Measurements from ENCODE around the gene LSM3. TPM values are rescaled to one million over a fixed set of nuclear protein-coding genes. Genes with fewer than 3 reads are reported as not detected.

Gene LSM3
- total and polyA plus RNA-seq, 4 donors = 6.4 to 10.3 (median 9.9) TPM

DNA sequence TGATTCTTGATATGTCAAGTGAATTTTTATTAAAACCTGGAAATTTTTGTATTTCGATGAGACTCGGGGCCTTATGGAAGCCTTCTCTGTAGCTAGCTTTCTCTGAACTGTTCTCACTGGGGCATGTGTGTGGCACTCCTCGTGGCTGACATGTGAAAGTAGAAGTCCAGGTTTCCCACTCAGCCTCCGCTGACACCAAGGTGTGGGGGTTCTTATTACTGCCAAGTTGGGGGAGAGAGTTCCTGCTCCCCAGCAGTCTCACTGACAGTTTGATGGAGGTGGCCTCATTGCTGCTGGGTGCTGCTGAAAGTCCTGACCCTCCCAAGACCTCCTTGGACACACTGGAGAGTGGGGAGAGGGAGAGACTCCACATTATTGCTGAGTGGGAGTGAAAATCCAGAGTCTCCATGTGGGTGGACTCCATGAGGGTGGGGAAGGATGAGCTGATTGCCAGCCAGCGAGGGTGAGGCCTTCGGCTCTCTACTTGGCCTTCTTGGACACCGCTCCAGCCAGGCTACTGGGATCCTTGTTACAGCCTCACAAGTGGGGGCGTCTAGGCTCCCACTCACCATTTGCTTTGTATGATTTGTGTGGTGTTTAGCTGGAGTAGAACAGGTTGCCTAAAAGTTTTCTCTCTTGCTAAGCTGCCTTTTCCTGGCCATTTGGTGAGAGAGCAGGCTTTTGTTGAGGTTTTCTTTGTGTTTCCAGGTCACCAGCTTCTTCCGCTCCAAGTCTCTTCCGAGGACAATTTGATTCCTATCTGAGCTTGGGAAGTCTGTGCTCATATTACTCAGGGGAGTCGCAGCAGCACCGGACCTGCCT, 64.1 kb downstream of the LSM3 start:
- Histone ChIP-seq H3K27me3 (ENCODE audit: control insufficient read depth in 3 of 3, insufficient read depth in 3 of 3, low read length in 2 of 3) (no peaks in the 10 kb centered on the region), H3K4me3 (no peak overlapping the region), H3K9ac (ENCODE audit: insufficient read depth in 1 of 2, low read length in 2 of 2) (no peak overlapping the region), H3K9me3 (ENCODE audit: control insufficient read depth in 4 of 4, insufficient read depth in 3 of 4, low read length in 3 of 4) (no peaks in the 10 kb centered on the region), H3K36me3 (ENCODE audit: control insufficient read depth in 4 of 4, insufficient read depth in 4 of 4, low read length in 4 of 4) (no peaks in the 10 kb centered on the region), H3K27ac (ENCODE audit: low read depth in 1 of 2, low read length in 1 of 2) (no peak overlapping the region), H3K4me1 (ENCODE audit: control insufficient read depth in 5 of 5, insufficient read depth in 5 of 5, low read length in 5 of 5) (peaks cover 0 to 7% (median 4%) of the 10 kb centered on the region in 5 donors)
- TF ChIP-seq, protein P1, sequence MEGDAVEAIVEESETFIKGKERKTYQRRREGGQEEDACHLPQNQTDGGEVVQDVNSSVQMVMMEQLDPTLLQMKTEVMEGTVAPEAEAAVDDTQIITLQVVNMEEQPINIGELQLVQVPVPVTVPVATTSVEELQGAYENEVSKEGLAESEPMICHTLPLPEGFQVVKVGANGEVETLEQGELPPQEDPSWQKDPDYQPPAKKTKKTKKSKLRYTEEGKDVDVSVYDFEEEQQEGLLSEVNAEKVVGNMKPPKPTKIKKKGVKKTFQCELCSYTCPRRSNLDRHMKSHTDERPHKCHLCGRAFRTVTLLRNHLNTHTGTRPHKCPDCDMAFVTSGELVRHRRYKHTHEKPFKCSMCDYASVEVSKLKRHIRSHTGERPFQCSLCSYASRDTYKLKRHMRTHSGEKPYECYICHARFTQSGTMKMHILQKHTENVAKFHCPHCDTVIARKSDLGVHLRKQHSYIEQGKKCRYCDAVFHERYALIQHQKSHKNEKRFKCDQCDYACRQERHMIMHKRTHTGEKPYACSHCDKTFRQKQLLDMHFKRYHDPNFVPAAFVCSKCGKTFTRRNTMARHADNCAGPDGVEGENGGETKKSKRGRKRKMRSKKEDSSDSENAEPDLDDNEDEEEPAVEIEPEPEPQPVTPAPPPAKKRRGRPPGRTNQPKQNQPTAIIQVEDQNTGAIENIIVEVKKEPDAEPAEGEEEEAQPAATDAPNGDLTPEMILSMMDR (IDR thresholded peaks at IDR 0.05; ENCODE audit: control extremely low read depth, extremely low read depth) = no peak
- ATAC-seq (ENCODE audit: insufficient read depth, low FRiP score) (no peak), DNase-seq (no peak)
- 92 to 94% methylated on average over 12 of the region's 12 CpGs for WGBS, 2 donors

DNA sequence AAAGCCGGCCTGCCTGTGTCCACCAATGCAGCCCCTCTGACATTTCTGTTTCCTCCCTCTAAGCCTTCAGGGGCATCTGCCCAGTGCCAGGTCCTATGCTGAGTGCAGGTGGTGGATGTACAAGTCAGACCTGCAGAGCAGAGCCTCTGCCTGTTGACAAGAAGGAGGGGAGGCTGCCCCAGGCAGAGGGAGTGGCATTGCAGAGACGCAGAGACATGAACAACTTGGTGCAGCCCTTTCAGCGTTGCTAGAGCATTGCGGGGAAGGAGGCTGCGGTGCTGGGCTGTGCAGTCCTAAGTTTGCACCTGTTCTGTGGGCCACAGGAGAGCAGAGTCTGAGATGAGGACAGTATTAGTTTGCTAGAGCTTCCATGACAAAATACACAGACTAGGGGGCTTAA, 65.2 kb downstream of the LSM3 start:
- ATAC-seq (ENCODE audit: insufficient read depth, low FRiP score) = no peak
- no peaks in the 10 kb centered on the region for H3K36me3 ChIP-seq (ENCODE audit: control insufficient read depth in 4 of 4, insufficient read depth in 4 of 4, low read length in 4 of 4)
- H3K9ac ChIP-seq (ENCODE audit: insufficient read depth in 1 of 2, low read length in 2 of 2) = no peak overlapping the region
- 83 to 84% methylated on average over 5 of the region's 5 CpGs for WGBS, 2 donors
- TF ChIP-seq, protein P1 (IDR thresholded peaks at IDR 0.05; ENCODE audit: control extremely low read depth, extremely low read depth) = no peak
- H3K9me3 ChIP-seq (ENCODE audit: control insufficient read depth in 4 of 4, insufficient read depth in 3 of 4, low read length in 3 of 4) = no peaks in the 10 kb centered on the region
- DNase-seq = no peak
- peaks cover 0 to 5% (median 3%) of the 10 kb centered on the region in 5 donors for H3K4me1 ChIP-seq (ENCODE audit: control insufficient read depth in 5 of 5, insufficient read depth in 5 of 5, low read length in 5 of 5)
- H3K27ac ChIP-seq (ENCODE audit: low read depth in 1 of 2, low read length in 1 of 2) = no peak overlapping the region
- H3K4me3 ChIP-seq = no peak overlapping the region
- H3K27me3 ChIP-seq (ENCODE audit: control insufficient read depth in 3 of 3, insufficient read depth in 3 of 3, low read length in 2 of 3) = no peaks in the 10 kb centered on the region

DNA sequence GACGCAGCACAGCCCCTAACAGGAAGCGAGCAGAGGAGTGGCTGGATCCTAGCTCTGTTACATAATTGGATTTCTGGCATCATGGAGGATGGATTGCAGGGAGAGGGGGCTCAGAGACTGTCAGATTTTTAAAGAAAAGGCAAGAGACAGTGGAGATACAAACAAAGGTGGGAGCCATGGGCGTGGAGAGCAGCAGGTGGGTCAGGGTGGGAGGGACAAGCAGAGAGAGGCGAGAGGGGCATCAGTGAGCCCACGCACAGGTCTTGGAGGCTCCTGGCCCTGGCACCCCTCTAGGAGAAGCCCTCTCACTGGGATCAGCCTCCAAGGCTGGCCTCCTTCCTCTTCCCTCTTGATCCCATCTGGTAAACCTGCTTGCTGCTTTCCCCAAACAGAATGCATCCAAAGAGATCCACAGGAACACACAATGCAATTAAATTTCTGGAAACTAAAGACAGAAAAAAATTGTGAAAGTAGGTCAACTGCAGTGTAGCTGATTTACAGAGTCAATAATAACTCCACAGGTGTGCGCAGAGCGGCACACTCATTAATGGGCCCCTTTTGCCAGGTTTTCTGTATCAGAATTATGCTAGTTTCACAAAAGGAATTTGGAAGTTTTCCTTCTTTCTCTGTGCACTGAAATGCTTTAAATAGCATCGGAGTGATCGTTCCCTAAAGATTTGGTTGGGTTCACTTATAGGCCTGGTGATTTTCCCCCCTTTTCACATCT, 66.1 kb downstream of the LSM3 start:
- WGBS, 2 donors = 87 to 94% methylated on average over 9 of the region's 9 CpGs
- TF ChIP-seq, protein P1 (IDR thresholded peaks at IDR 0.05; ENCODE audit: control extremely low read depth, extremely low read depth) = no peak
- H3K9ac ChIP-seq (ENCODE audit: insufficient read depth in 1 of 2, low read length in 2 of 2) = no peak overlapping the region
- no peak overlapping the region for H3K27ac ChIP-seq (ENCODE audit: low read depth in 1 of 2, low read length in 1 of 2)
- H3K4me1 ChIP-seq (ENCODE audit: control insufficient read depth in 5 of 5, insufficient read depth in 5 of 5, low read length in 5 of 5) = peaks cover 0 to 5% (median 3%) of the 10 kb centered on the region in 5 donors
- ATAC-seq (ENCODE audit: insufficient read depth, low FRiP score) = no peak
- no peak overlapping the region for H3K4me3 ChIP-seq
- no peak for DNase-seq
- H3K9me3 ChIP-seq (ENCODE audit: control insufficient read depth in 4 of 4, insufficient read depth in 3 of 4, low read length in 3 of 4) = no peaks in the 10 kb centered on the region
- no peaks in the 10 kb centered on the region for H3K27me3 ChIP-seq (ENCODE audit: control insufficient read depth in 3 of 3, insufficient read depth in 3 of 3, low read length in 2 of 3)
- no peaks in the 10 kb centered on the region for H3K36me3 ChIP-seq (ENCODE audit: control insufficient read depth in 4 of 4, insufficient read depth in 4 of 4, low read length in 4 of 4)

All from lung (tissue), 12 donors.